H1 (cell line): Measurements from ENCODE around the gene GPER1. TPM values are rescaled to one million over a fixed set of nuclear protein-coding genes. Genes with fewer than 3 reads are reported as not detected.

Experiments used
- CHD7 ChIP-seq: fragments of 300-600 bp; sonication (generic); IDR thresholded peaks from 2 replicates; pipeline ENCODE4 v1.7.1; 2012; ENCODE audit warnings: low read length, moderate library complexity, mild to moderate bottlenecking, inconsistent platforms; ENCODE audit not compliant: insufficient replicate concordance
- polyA plus RNA-seq, 7 experiments: library from polyadenylated mRNA; depleted of rRNA in 3 of 7; stranded (reverse) in 5 of 7; unstranded in 2 of 7; fragments of >200 nt in 5 of 7; fragments of 200-250 nt in 2 of 7; gene quantifications; 1 replicate in 5 of 7; 2 replicates in 1 of 7; 4 replicates in 1 of 7; pipeline versions ENCODE4 v1.2.1 to v1.2.3, GENCODE V29; 2011 to 2013; ENCODE audit warnings: missing spikeins in 2 of 7, mixed read lengths in 2 of 7
- total RNA-seq: library from RNA; stranded (reverse); fragmentation: NEBNext Ultra II Directional; extraction: Animal tissue kit (Norgen Biotek cat#: 25700); gene quantifications from 2 replicates; pipeline ENCODE4 v1.2.1, GENCODE V29; 2021

The GPER1 gene
- total and polyA plus RNA-seq, 2 of the 8 experiments (the other 6 are each of a cell fraction or from before 2014, with no cell fraction given): 0.24 to 0.47 TPM

- no peak for TF ChIP-seq CHD7
These were observed 52.7 kb downstream of the GPER1 start (continued) for GRCh38 chr7:1140476-1141104.
